Measurements from ENCODE around the gene CTNNBL1. TPM values are rescaled to one million over a fixed set of nuclear protein-coding genes. Genes with fewer than 3 reads are reported as not detected.

The CTNNBL1 gene
- total and polyA plus RNA-seq, 2 of the 4 experiments (the other 2 are of a cell fraction): 29.9 to 34.1 TPM

DNA sequence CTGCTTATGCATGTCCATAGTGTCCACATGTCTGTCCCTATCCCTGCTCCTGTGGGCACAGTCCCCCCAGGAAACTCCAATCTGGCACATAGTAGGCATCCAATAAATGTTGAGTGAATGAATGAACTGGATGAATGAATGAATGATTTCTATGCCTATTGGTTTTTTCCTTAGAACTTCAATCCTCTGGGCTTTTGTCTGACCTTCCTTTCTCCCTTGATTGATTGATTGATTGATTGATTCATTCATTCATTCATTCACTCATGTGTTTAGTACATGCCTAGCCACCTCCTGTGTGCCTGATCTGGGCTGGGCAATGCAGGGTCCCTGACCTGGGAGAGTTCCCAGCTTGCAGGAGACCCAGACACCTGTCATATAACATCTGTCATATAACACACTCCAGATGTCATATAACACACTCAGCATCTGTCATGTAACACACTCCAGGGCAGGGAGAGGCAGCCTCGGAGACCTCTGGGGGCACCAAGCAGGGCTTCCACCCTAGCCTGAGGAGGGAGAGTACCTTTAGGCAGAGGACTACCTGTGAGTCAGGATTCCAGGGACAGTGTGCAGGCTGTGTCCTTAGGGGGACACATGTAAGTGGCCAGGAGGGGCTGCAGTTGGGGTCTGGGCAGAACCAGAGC lies 227.0 kb downstream of the CTNNBL1 start:
- H2AFZ ChIP-seq (replicated peaks; ENCODE audit: low read length, poor library complexity): no peak overlapping the region
- H3K9me3 ChIP-seq (ENCODE audit: control insufficient read depth, insufficient read depth, low read length): no peaks in the 10 kb centered on the region
- H2BK15ac ChIP-seq (ENCODE audit: low read depth, low read length): no peak overlapping the region
- dilution Hi-C loops (cut with HindIII; ENCODE audit: low sequenced_read_pairs, unreplicated experiment) (no loop called here), in situ Hi-C loops (cut with MboI; ENCODE audit: low sequenced_read_pairs) (no loop called here), intact Hi-C loops (cut with micrococcal nuclease) (no loop called here)
- H3K18ac ChIP-seq (ENCODE audit: low read depth, low read length): no peak overlapping the region
- no peak overlapping the region for H3K23ac ChIP-seq (ENCODE audit: low read depth, low read length)
- H3K4me2 ChIP-seq (ENCODE audit: low read depth, low read length): no peak overlapping the region
- no peak overlapping the region for H4K5ac ChIP-seq (ENCODE audit: low read depth, low read length)
- POLR2A ChIA-PET (ENCODE audit: unreplicated experiment): no interaction called here
- TF ChIP-seq MAZ (IDR thresholded peaks at IDR 0.05; ENCODE audit: borderline replicate concordance, low read depth, low read length) (no peak), MXI1 (IDR thresholded peaks at IDR 0.05; ENCODE audit: borderline replicate concordance, low read depth, low read length) (no peak), RFX5 (IDR thresholded peaks at IDR 0.05; ENCODE audit: low read depth, low read length) (no peak)
- no peaks in the 10 kb centered on the region for H3K79me1 ChIP-seq (ENCODE audit: low read depth in 1 of 2, low read length in 2 of 2)
- H2BK20ac ChIP-seq (ENCODE audit: low read depth, low read length): no peak overlapping the region
- no peak overlapping the region for H3K4me3 ChIP-seq (ENCODE audit: insufficient read depth, low read depth, low read length)
- no peak overlapping the region for H3K27ac ChIP-seq (ENCODE audit: insufficient read depth, low read length)
- H3K9ac ChIP-seq (ENCODE audit: low read depth, low read length): no peak overlapping the region
- H2AK9ac ChIP-seq (replicated peaks; ENCODE audit: low read depth, low read length, poor library complexity): no peak overlapping the region
- no peaks in the 10 kb centered on the region for H3K4me1 ChIP-seq (ENCODE audit: control insufficient read depth, insufficient read depth, low read length)
- H4K8ac ChIP-seq (ENCODE audit: low read depth in 2 of 2, low read length in 2 of 2): no peak overlapping the region
- H4K91ac ChIP-seq (ENCODE audit: insufficient read depth, low read depth, low read length): no peak overlapping the region
- H2BK5ac ChIP-seq (ENCODE audit: low read depth, low read length, poor library complexity, severe bottlenecking): no peak overlapping the region
- H2AK5ac ChIP-seq (ENCODE audit: low read depth, low read length): no peak overlapping the region
- no peaks in the 10 kb centered on the region for H3K9me1 ChIP-seq (ENCODE audit: insufficient read depth, low read length)
- H3K56ac ChIP-seq (ENCODE audit: extremely low read depth, insufficient read depth, low read length): no peak overlapping the region
- ATAC-seq (ENCODE audit: low read depth): no peak
- H2BK120ac ChIP-seq (ENCODE audit: low read depth, low read length): no peak overlapping the region
- no TSS peak for BruUV-seq (replicated peaks)
- no peak overlapping the region for H3K4ac ChIP-seq (ENCODE audit: low read depth, low read length)
- no peak for DNase-seq
- no peaks in the 10 kb centered on the region for H4K20me1 ChIP-seq (ENCODE audit: insufficient read depth, low read length)
- peaks cover 84% of the 10 kb centered on the region for H3K27me3 ChIP-seq (ENCODE audit: control insufficient read depth, insufficient read depth, low read length)
- H3K36me3 ChIP-seq (ENCODE audit: control insufficient read depth, insufficient read depth, low read length): no peaks in the 10 kb centered on the region
- CTCF ChIA-PET: no interaction called here
- H3K14ac ChIP-seq (replicated peaks; ENCODE audit: low read depth, low read length): no peak overlapping the region
- no CpG with 5 or more reads among the region's 1 CpG for WGBS, 2 experiments (ENCODE audit: extremely low coverage in 2 of 2, insufficient read length in 1 of 2)
